Right lobe of liver (tissue), 4 donors: Measurements from ENCODE around the gene ANKRD9.

Source experiments
- CTCF ChIP-seq, 4 donors: fragments of 200-600 bp in 3 of 4; fragments of 450-650 bp in 1 of 4; IDR thresholded peaks; one replicate each; pipeline versions ENCODE4 v1.5.1 to v1.8.0; 2016 to 2022; ENCODE audit warnings: antibody characterized with exemption in 4 of 4, mild to moderate bottlenecking in 2 of 4
- POLR2A ChIP-seq: fragments of 450-650 bp; IDR thresholded peaks from one replicate; pipeline ENCODE4 v1.6.1; 2017; ENCODE audit warnings: antibody characterized with exemption, mild to moderate bottlenecking
- donor health status: DM: no; HTN: no; CAD: no.
- donor health status: DM: no; HTN: no; CAD: no.
- donor health status: DM: no; HTN: yes; CAD: no.

GRCh38 chr14:102518063-102518648, 8.6 kb upstream of the ANKRD9 start:
- TF ChIP-seq POLR2A (no peak), CTCF (IDR thresholded peaks at IDR 0.05) (no peak)
